IPS-15b (cell line): ENCODE data around the gene ZFYVE21.

Experiments used
- H3K27me3 ChIP-seq: one replicate; pipeline ENCODE4 v1.6.1; 2013; ENCODE audit warnings: low read length; ENCODE audit not compliant: control insufficient read depth, insufficient read depth
- H3K36me3 ChIP-seq: one replicate; pipeline ENCODE4 v1.6.1; 2013; ENCODE audit warnings: low read length; ENCODE audit not compliant: control insufficient read depth, insufficient read depth
- H3K4me1 ChIP-seq: one replicate; pipeline ENCODE4 v1.6.1; 2013; ENCODE audit warnings: mild to moderate bottlenecking, low read length; ENCODE audit not compliant: control insufficient read depth, insufficient read depth
- H3K4me3 ChIP-seq: one replicate; pipeline ENCODE4 v1.5.1; 2013; ENCODE audit warnings: low read depth, low read length
- H3K9ac ChIP-seq: one replicate; pipeline ENCODE4 v1.6.1; 2013; ENCODE audit warnings: low read depth, mild to moderate bottlenecking, low read length
- H3K9me3 ChIP-seq: one replicate; pipeline ENCODE4 v1.6.1; 2013; ENCODE audit warnings: mild to moderate bottlenecking, low read length; ENCODE audit not compliant: control insufficient read depth, insufficient read depth

ZFYVE21 gene

DNA sequence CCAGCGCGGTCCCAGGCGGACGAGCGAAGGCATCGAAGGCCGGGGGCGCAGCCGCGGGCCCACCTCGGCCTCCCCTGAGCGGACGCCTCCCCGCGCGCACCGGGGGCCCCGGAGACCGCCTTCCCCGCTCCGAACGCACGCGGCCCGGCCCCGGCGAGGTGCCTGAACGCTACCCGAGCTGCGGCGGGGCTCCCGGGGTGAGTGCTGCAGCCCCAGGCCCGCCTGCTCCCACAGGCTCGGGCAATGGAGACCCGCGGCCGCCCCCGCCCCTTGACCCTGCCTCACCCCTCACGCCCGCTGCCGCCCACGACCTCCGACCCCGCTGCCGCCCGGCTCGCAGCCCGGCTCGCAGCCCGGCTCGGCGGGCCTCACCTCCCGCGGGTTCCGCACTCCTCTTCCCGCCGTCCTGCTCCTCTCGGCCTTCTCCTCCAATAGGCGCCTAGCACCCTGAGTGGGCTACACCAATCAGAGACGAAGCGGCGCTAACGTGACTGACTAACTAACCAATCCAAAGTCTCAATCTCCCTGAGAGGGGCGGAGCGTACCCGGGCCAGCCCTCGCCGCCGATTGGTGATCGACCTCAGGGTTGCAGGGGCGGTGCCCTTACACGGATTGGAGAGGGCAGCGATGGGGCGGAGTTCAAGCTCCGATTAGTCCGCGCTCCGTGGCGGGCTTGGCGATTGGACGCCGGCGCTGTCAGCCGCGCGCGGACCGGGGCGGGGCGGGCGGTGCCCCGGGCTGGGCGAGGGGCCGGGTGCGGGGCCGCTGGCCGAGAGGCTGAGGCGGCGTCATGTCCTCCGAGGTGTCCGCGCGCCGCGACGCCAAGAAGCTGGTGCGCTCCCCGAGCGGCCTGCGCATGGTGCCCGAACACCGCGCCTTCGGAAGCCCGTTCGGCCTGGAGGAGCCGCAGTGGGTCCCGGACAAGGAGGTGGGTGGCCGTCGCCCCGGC, at the start of gene ZFYVE21, which contains the start of gene XRCC3:
ZFYVE21 (plus strand) TSS at position 759 of the 949 bp plus-strand sequence; CDS start at position 791, 32 bp downstream.
XRCC3 (minus strand) TSS at position 400 of the 949 bp plus-strand sequence. CDS start 4,364 bp downstream, outside the sequence.
- peak within 1 kb of the TSS; percentile 67 for H3K4me3 ChIP-seq
- H3K4me1 ChIP-seq = peaks cover 2% of the 10 kb centered on the region
- H3K9ac ChIP-seq = peak within 1 kb of the TSS; percentile 54

GRCh38 chr14:103667671-103668070, 47.9 kb upstream of the ZFYVE21 start:
- Histone ChIP-seq H3K36me3 (peaks cover 30% of the 10 kb centered on the region), H3K27me3 (no peaks in the 10 kb centered on the region), H3K4me1 (no peaks in the 10 kb centered on the region), H3K9me3 (no peaks in the 10 kb centered on the region), H3K9ac (no peak overlapping the region), H3K4me3 (no peak overlapping the region)

More for the DNA sequence above, at the start of gene ZFYVE21, which contains the start of gene XRCC3:
- H3K36me3 ChIP-seq = peaks cover 9% of the 10 kb centered on the region
- no peaks in the 10 kb centered on the region for H3K9me3 ChIP-seq
- no peaks in the 10 kb centered on the region for H3K27me3 ChIP-seq

GRCh38 chr14:103668117-103668516, 47.5 kb upstream of the ZFYVE21 start:
- Histone ChIP-seq H3K9me3 (no peaks in the 10 kb centered on the region), H3K36me3 (peaks cover 33% of the 10 kb centered on the region), H3K4me3 (no peak overlapping the region), H3K27me3 (no peaks in the 10 kb centered on the region), H3K9ac (no peak overlapping the region), H3K4me1 (no peaks in the 10 kb centered on the region)

DNA sequence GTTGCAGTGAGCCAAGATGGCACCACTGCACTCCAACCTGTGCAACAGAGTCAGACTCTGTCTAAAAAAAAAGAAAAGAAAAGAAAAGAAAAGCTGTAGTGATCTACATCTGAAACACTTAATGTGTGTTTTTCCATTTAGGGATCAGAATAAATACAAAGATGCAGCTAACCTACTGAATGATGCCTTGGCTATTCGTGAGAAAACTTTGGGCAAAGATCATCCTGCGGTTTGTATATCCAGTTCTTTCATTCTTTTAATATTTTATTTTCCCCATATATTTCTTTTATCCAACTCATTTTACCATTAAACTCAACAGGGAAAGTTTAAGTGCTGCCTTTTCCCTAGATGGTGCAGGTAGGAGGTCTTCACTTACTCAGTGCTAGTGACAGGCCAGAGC, 46.2 kb upstream of the ZFYVE21 start:
- no peaks in the 10 kb centered on the region for H3K27me3 ChIP-seq
- no peak overlapping the region for H3K4me3 ChIP-seq
- H3K9me3 ChIP-seq = no peaks in the 10 kb centered on the region
- H3K9ac ChIP-seq = no peak overlapping the region
- H3K36me3 ChIP-seq = peaks cover 29% of the 10 kb centered on the region
- H3K4me1 ChIP-seq = no peaks in the 10 kb centered on the region

- H3K4me1 ChIP-seq = no peaks in the 10 kb centered on the region
- no peak overlapping the region for H3K9ac ChIP-seq
- H3K4me3 ChIP-seq = no peak overlapping the region
- peaks cover 43% of the 10 kb centered on the region for H3K36me3 ChIP-seq
- H3K27me3 ChIP-seq = no peaks in the 10 kb centered on the region
- no peaks in the 10 kb centered on the region for H3K9me3 ChIP-seq
Observed at GRCh38 chr14:103671911-103672310, 43.7 kb upstream of the ZFYVE21 start.

DNA sequence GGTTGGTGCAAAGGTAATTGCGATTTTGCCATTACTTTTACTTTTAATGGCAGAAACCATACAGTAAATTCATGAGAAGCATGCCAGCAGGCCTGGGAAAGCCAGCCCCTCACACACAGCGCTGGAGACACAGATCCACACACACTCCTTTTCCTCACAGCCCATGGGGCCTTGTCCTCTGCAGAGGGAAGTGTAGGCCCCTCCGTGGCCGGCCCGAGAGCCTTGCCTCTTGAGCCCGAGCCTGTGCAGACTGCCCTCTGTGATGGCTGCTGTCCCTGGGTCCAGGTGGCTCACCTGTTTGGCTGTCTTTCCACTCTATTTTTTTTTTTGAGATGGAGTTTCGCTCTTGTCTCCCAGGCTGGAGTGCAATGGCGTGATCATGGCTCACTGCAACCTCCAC, 39.7 kb upstream of the ZFYVE21 start:
- Histone ChIP-seq H3K9ac (no peak overlapping the region), H3K4me3 (no peak overlapping the region), H3K4me1 (no peaks in the 10 kb centered on the region), H3K27me3 (no peaks in the 10 kb centered on the region), H3K36me3 (peaks cover 53% of the 10 kb centered on the region), H3K9me3 (no peaks in the 10 kb centered on the region)

DNA sequence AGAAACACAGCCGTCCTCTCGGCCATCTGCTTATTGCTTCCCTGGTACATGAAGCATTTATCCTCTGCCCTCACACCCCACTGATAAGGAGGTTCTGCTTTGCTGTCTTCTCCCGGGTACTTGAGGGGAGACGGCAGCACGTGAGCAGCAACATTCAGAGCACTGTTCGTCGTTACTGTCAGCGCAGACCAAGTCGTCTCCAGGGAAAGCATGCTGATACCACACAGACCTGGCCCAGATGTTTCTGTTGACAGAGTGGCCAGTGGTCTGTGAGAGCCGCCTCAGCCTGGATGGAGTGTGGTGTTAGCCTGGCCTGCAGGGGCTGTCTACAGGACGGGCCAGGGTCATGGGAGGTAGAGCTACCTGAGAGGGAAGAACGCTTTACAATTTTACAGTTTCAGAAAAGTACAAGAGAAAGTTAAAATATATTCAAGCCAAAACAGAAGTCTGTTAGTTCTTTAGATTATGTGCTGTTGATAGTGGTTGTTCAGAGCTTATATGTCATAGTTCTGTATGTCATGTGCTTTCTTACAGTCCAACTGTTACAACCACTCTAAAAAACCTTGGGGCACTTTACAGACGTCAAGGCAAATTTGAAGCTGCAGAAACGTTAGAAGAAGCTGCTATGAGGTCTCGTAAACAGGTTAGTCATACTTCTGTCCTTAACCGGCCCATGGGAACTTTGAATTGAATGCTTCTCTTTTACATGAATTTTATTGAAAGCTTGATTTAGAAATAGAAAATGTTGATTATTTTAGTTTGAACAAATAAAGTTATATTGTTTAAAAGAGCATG, 38.5 kb upstream of the ZFYVE21 start:
- no peaks in the 10 kb centered on the region for H3K4me1 ChIP-seq
- H3K27me3 ChIP-seq = no peaks in the 10 kb centered on the region
- H3K9me3 ChIP-seq = no peaks in the 10 kb centered on the region
- peaks cover 54% of the 10 kb centered on the region for H3K36me3 ChIP-seq
- no peak overlapping the region for H3K9ac ChIP-seq
- H3K4me3 ChIP-seq = no peak overlapping the region

DNA sequence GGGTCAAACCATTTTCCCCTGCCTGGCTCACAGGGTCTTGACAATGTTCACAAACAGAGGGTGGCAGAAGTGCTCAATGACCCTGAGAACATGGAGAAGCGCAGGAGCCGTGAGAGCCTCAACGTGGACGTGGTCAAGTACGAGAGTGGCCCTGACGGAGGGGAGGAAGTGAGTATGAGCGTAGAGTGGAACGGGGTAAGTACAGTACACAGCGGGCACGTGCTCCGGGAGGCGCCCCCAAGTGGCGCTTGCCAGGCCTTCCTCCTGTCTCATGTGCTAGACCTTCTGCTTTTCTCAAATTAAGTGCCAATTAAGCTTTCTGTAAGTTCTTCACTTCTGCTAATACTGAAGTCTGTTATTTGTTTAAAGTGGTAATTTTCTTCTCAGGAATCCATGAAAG, 36.3 kb upstream of the ZFYVE21 start:
- no peaks in the 10 kb centered on the region for H3K27me3 ChIP-seq
- H3K9ac ChIP-seq = no peak overlapping the region
- no peaks in the 10 kb centered on the region for H3K9me3 ChIP-seq
- no peak overlapping the region for H3K4me3 ChIP-seq
- peaks cover 55% of the 10 kb centered on the region for H3K36me3 ChIP-seq
- H3K4me1 ChIP-seq = no peaks in the 10 kb centered on the region

DNA sequence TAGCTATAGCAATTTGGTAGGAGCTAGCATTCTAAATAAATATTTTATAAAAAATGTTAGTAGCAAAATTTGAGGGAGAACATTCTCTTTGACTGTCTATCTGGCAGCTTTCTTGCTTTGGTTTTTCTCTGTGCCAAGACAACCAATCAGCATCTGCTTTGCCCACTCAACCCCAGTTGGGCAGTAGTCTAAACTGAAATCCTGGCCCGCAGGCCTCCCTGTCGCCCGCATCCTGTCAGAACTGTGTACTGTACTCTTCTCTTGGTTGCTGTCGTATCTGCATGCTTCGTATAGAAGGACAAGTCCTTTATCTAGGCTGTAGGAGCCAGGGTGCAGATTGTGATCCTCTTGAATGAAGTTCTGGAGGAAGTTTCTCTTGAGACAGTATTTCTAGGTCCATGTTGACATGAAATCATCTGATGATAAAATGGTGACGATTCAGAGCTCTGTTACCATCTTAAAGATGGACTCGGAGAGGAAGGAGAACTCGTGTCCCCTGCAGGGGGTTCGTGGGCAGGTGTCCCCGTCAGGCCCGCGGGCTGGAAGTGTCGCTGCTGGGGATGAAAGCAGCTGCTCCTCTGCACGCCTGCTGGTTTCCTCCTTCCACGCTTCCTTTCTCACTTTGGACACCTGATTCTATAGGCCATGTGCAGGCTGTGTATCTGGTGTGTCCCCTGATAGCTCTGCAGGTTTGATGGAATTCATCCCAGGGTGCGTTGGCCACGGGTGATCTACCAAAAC, 34.9 kb upstream of the ZFYVE21 start:
- no peaks in the 10 kb centered on the region for H3K4me1 ChIP-seq
- no peaks in the 10 kb centered on the region for H3K27me3 ChIP-seq
- H3K9me3 ChIP-seq = no peaks in the 10 kb centered on the region
- H3K9ac ChIP-seq = no peak overlapping the region
- H3K4me3 ChIP-seq = no peak overlapping the region
- peaks cover 57% of the 10 kb centered on the region for H3K36me3 ChIP-seq

DNA sequence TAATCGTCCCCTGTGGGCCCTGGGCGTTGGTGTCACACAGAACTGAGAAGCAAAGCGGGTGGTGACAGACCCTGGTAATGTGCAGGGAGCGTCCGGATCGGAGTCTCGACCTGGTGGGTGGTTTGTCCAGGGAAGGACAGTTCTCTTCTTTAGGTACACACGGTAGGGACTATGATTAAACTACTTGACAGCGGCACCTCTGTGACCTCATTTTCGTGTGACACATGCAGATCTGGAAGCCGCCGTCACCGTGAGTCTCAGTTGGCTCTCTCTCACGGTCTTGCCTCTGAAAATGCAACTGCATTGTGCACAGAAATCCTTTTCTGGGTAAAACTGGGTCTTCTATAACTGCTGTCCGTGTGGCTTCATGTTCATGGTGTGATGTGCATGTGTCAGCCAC, 32.5 kb upstream of the ZFYVE21 start:
- peaks cover 40% of the 10 kb centered on the region for H3K36me3 ChIP-seq
- H3K4me1 ChIP-seq = no peaks in the 10 kb centered on the region
- H3K27me3 ChIP-seq = no peaks in the 10 kb centered on the region
- H3K9me3 ChIP-seq = no peaks in the 10 kb centered on the region
- H3K9ac ChIP-seq = no peak overlapping the region
- no peak overlapping the region for H3K4me3 ChIP-seq

DNA sequence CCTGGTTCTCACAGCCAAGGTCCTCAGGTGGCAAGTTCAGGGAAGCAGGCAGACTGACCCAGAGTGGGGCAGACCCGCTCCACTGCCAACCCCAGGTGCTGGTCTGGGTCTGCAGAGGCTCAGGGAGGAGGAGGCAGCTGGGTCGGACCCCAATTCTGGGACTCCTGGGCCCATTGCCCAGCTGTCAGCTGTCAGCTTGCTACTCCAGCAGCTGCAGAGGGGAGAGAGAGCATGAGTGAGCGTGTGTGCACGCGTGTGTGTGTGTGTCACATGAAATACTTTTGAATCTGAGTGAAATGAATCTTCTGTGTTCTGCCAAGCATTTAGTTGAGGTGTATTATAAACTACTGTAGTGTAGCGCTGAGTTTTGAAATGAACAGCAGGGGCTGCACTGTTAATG, 31.1 kb upstream of the ZFYVE21 start:
- Histone ChIP-seq H3K27me3 (no peaks in the 10 kb centered on the region), H3K4me3 (no peak overlapping the region), H3K4me1 (no peaks in the 10 kb centered on the region), H3K9me3 (no peaks in the 10 kb centered on the region), H3K9ac (no peak overlapping the region), H3K36me3 (peaks cover 38% of the 10 kb centered on the region)
